SH-SY5Y (cell line): ENCODE data around the gene LRRC59.

Experiments used
- GATA2 ChIP-seq: IDR thresholded peaks from 2 replicates; pipeline ENCODE4 v1.6.1; 2011; ENCODE audit warnings: mild to moderate bottlenecking, low read depth, low read length
- GATA3 ChIP-seq: IDR thresholded peaks from 2 replicates; pipeline ENCODE4 v1.6.1; 2011; ENCODE audit warnings: low read depth, mild to moderate bottlenecking, low read length, moderate library complexity

DNA sequence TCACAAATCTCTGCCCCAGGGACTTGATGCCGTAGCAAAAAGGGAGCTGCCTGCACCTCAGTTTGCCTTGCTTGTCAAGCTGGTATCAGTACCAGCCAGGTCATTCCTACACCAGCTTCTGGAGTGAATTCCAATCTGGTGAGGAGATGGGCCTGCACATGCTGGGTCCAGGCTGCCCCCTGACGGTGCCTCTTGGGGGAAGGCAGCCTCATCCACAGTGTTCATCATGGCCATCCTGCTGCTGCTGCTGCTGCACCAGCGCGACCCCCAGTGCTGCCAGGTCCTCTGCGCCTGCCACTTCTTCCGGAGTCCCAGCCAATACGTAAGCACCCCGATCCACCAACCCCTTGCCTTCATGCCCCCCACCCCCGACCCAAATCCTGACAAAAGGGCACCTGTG is 32.6 kb downstream of the LRRC59 start:
- TF ChIP-seq GATA2 = no peak
- TF ChIP-seq GATA3 = no peak
